ENCODE data around the gene ZNF555.
"Not testable (repeated sequence)": the region's sequence is repeated elsewhere in the genome, so short reads cannot be mapped to it uniquely, and the experiment has no call there.

The ZNF555 gene

DNA sequence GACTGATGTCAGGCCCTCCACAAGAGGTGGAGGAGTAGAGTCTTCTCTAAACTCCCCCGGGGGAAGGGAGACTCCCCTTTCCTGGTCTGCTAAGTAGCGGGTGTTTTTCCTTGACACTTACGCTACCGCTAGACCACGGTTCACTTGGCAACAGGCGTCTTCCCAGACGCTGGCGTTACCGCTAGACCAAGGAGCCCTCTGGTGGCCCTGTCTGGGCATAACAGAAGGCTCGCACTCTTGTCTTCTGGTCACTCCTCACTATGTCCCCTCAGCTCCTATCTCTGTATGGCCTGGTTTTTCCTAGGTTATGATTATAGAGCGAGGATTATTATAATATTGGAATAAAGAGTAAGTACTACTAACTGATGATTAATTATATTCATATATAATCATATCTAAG is 30.9 kb downstream of the ZNF555 start:
- not testable (repeated sequence) for DNase-seq

DNA sequence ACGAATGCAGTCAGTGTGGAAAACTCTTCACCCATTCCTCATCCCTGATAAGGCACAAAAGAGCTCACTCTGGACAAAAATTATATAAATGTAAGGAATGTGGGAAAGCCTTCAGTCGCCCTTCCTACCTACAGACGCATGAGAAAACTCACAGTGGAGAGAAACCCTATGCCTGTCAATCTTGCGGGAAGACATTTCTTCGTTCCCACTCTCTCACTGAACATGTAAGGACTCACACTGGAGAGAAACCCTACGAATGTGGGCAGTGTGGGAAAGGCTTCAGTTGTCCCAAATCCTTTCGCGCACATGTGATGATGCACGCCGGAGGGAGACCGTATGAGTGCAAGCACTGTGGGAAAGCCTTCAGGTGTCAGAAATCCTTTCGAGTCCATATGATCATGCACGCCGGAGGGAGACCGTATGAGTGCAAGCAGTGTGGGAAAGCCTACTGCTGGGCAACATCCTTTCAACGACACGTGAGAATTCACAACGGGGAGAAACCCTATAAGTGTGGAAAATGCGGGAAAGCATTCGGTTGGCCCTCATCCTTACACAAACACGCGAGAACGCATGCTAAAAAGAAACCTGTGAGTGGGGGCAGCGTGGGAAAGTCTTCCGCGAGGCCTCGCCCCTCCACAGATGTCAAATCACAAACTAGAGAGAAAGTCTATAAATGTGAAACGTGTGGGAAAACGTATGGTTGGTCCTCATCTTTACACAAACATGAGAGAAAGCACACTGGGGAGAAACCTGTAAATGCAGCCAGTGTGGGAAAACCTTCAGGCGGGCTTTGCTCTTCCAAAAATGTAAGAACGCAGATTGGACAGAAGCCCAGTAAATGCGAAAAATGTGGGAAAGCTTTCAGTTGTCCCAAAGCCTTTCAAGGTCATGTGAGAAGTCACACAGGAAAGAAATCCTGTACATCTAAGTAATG is 36.4 kb downstream of the ZNF555 start:
- DNase-seq, result no peak

DNA sequence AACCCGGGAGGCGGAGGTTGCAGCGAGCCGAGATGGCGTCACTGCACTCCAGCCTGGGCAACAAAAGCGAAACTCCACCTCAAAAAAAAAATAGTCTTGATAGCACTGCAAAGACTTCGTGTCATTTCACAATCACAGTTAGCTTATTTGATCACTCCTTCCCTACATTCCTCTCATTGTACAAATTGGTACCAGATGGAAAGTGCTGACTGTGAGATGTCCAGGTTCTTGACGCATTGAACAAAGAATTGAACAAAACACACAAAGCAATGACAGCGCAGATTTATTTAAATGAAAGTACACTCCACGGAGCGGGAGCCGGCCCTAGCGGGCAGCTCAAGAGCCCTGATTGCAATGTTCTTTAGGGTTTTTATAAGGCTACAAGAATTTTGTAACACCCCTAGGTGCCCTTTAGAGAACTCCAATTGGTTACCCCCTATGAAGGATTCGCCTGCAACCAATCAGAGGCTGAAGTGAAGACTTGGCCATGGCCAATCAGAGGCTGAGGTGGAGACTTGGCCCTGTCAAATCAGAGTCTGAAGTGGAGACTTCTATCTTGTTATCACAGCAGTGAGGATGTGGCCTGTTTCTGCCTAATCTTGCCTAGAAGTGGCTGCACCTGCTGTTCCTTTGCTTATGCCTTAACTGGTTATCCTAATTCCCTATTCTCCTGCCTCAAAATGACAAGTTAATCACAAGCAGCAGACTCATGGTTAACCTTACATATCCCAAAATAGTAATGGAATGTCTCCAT is 42.6 kb downstream of the ZNF555 start:
- DNase-seq, result no peak

DNA sequence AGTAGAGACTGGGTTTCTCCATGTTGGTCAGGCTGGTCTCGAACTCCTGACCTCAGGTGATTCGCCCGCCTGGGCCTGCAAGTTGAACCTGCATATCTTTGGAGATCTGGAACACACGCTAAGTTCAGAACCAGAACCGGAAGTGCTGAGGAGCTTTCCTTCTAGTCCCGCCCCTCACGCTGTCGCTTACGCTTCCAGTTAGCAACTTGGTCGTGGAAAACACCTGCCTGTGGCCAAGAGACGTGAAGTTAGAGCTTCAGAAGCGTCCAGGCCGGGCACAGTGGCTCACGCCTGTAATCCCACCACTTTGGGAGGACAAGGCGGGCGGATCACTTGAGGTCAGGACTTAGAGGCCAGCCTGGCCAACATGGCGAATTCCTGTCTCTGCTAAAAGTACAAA is 44.5 kb downstream of the ZNF555 start:
- no peak for DNase-seq

DNA sequence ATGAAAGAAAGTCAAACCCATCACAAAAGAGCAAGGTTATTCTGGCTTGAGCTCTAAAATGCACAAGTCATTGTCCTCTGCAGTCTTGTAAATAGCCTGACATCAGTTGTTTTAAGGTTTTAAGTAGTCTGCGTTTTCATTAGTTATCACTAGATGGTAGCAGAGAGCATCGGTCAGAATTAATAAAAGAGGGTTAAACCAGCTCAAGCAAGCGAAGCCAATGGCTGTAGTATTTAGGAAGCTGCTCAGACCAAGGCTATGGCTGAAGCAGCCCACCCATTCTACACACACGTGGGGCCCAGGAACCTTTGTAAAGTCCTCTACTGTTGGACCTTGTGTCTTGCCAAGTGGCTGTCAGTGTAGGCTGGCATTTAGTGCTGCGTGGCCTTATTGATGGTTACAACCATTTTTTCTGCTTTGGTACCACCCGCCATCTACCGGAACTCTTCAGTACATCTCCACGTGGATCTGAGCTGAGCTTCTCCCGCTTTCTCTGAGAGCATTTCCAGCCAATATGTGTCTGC is 46.2 kb downstream of the ZNF555 start:
- peak; percentile 61 for DNase-seq

DNA sequence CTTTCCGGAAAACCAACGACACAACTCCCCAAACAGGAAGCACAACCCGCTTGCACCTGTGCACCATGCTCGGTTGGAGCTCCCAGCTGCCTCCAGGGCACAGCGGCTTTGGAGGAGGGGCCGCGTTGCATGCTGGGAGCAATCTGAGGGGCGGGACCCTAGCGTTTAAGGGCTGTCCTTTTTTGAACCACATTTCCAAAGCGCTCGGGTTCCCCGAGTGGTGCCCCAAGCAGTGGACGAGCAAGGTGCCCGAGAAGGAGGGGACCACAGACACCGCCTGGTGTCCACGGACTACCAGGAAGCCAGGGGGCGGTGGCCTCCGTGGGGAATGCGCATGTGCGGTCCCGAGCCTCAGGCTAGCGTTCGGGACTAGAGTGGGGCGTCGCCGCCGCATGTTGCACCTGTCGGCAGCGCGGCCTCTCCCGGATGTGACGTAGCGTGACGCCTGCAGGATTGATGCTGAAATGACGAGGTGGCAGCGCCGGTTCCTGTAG is 47.5 kb downstream of the ZNF555 start:
- no peak for DNase-seq

DNA sequence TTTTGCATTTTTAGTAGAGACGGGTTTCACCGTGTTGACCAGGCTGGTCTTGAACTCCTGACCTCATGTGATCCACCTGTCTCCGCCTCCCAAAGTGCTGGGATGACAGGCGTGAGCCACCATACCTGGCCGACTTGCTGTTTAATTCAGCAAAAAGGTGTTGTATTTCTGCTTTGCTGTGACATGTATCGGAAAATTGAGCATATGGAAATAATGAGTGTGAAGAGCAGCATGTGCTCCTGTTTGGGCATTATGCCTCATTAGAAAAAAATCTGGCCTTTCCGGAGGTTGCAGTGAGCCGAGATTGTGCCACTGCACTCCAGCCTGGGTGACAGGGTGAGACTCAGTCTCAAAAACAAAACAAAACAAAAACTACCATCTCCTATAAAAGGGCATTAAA is 49.3 kb downstream of the ZNF555 start:
- not testable (repeated sequence) for DNase-seq

DNA sequence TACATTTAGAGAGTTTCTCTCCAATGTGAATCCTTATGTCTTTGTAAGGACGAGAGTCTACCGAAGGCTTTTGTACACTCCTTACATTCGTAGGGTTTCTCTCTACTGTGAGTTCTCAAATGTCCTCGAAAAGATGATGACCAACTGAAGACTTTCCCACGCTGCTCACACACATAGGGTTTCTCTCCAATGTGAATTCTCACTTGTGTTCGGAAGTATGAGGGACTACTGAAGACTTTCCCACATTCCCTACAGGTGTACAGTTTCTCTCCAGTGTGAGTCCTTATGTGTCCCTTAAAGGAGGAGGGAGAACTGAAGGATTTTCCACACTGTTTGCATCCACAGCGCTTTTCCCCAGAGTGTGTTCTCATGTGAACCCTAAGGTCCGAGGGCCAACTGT is 55.4 kb downstream of the ZNF555 start:
- DNase-seq, result no peak

DNA sequence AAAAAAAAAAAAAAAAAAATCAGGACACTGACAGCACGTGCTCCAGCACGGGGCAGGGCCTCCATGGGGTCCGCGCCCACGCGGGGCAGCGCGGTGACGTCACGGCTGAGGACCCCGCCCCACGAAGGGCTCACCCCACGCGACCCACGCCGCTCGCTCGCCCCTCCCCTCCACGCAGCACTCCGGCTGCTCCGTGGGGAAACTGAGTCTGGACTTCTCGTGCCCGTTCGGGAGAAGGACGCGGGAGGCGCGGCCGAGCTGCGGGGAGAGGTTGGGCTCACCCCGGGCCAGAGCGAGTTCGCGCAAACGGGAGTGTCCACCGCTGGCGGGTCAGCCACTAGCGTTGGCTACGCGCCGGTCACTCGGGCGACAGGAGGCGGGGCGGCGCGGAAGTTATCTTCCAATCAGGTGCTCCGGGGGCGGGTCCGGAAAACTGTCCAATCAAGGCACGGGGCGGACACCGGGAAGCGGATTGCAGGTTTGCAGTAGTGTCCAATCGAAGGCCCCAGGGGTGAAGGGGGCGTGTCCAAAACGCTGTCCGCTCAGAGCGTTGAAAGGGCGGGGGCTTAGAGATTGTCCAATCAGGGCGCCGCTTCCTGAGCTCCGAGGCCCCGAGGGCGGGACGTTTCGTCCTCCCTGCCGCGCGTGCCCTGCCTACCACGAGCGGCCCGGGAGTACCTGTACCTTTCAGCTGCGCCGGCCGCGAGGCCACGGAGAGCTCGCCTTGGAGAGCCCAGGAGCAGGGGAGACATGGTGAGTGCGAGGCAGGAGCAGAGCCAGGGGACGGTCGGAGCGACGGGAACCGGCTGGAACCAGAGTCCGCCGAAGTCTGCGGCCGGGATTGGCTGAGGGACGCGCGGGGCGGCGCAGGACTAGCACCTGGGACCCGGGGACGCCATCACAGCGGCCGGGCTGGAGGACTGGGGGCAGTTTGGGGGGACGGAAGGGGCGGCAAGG is 59.3 kb downstream of the ZNF555 start, which contains the start of gene ZNF57:
TSS of gene ZNF57 (plus strand) at position 633 of the 957 bp plus-strand sequence. CDS start at position 751, 118 bp downstream.
- DNase-seq, result peak; percentile 97

DNA sequence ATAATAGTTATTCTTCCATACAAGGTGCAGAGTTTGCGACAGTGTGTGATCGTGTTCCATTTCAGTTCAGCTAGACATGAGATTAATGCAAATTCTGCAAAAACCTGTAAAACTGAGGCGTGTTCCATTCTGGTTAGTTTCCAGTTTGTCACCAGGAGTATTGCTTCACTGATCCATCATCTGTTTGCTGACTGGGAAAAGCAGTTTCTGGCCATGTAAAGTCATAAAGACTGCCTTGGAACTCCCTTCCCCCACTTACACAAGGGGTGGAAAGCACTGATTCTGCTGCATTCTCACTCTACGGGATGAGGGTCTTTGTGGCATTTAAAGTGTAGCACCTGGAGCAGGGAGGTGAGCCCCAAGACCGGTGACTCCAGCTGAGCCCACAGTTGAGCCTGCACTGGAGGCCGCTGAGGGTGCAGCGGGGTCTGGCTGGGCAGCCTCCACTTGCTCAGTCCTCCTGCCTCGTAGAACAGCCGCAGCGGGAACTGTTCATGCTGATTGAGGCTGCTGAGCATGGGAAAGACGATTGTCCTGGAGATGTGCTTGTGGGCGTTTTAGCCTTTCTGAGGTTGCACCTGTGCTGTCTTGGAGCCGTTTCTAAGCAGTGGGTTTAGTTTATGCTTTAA is 61.4 kb downstream of the ZNF555 start:
- no peak for DNase-seq

DNA sequence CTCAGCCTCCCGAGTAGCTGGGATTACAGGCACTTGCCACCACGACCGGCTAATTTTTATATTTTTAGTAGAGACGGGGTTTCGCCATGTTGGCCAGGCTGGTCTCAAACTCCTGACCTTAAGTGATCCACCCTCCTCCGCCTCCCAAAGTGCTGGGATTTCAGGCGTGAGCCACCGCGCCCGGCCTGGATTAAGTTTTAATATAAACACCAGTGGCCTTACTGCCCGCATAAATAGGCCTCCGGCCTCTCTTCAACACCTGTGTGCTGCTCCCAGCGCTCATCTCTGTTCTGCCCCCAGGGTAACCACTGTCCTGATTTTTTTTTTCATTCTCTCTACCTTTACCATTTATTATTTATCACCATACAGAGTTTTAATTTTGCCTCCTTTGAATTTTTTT is 62.1 kb downstream of the ZNF555 start:
- DNase-seq, result not testable (repeated sequence)

DNA sequence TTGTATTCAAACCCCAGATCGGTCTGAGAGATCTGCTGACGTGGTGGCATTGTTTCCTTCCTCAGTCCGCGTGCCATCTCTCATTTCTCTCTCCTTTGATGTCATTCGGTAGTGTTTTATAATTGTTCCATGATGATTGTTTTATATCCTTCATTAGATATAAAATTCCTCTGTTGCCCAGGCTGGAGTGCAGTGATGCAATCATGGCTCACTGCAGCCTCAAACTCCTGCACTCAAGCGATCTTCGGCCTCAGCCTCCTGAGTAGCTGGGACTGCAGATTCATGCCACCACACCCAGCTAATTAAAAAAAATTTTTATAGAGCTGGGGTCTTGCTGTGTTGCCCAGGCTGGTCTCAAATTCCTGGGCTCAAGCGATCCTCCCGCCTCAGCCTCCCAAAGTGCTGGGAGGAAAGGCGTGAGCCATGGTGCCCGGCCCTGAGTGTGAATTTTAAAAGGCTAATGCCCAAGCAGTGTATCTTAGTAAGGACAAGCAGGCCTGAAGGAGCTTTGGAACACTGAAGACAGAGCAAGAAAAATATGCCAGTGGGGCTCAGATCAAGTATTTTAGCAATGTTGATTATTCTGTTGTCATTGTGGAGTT is 64.7 kb downstream of the ZNF555 start:
- DNase-seq, result no peak

DNA sequence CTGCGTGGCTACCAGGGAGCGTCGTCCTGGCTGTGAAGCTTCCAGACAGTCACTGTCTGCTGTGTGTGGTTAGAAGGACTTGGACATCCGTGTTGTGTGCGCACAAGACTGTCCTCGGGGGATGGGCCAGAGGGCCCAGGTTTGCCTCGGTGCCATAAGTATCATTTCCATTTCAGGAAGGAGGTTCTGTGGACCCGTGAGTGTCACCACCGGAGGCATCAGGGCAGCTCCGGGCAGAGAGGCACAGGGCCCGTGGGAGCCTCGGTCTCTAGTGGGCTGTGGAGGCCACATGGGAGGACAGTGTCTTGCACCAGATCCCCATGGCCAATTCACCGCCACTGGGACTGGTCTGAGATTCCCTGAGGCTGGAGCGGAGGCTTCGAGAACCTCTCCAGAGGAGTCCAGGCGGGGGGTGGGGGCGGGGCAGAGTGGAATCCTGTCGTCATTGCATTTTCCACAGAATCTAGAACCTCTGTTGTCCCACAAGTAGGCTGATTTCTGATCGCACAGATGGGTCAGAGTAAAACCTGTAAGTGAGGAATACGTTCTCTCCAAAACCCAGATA is 65.4 kb downstream of the ZNF555 start:
- no peak for DNase-seq

All from DMS79 treated with DMSO at 0.1 percent for 48 hours (cell line).